SK-N-SH (cell line): ENCODE data around the gene THSD4. TPM values are rescaled to one million over a fixed set of nuclear protein-coding genes. Genes with fewer than 3 reads are reported as not detected.

Source experiments
- CTCF ChIA-PET: fragments of 300-600, 350-600 bp; formaldehyde crosslinking; extraction: SDS; loops from one replicate; lab custom pipeline; 2021; lab: Yijun Ruan, JAX
- POLR2A ChIA-PET: fragments of 350-600 bp; sonication (Branson Sonifier 250); formaldehyde crosslinking; extraction: SDS; loops from one replicate; lab custom pipeline; 2020; ENCODE audit warnings: antibody characterized with exemption, inconsistent platforms; lab: Yijun Ruan, JAX
- DNase-seq: peaks from one replicate; pipeline ENCODE4 v3.0.0; 2012
- H2AFZ ChIP-seq: fragments of 200-600 bp; sonication (generic); 2 replicates; pipeline ENCODE4 v1.8.1; 2016; ENCODE audit warnings: antibody characterized with exemption, mild to moderate bottlenecking, low read depth
- H3F3A ChIP-seq: fragments of 200-600 bp; sonication (generic); replicated peaks from 2 replicates; pipeline ENCODE3; 2016; ENCODE audit warnings: antibody characterized with exemption, mild to moderate bottlenecking; ENCODE audit not compliant: insufficient read depth
- H3K27ac ChIP-seq, 2 experiments: fragments of 200-500 bp in 1 of 2; fragments of 200-600 bp in 1 of 2; sonication (Bioruptor generic) in 1 of 2; sonication (generic), shearing (Covaris generic) in 1 of 2; 2 replicates each; pipeline versions ENCODE4 v1.5.1 to v1.6.1; 2014 to 2016; ENCODE audit warnings: low read depth in 2 of 2, inconsistent platforms in 1 of 2, low read length in 1 of 2, mild to moderate bottlenecking in 1 of 2, mixed read lengths in 1 of 2
- H3K27me3 ChIP-seq: fragments of 200-600 bp; sonication (generic), shearing (Covaris generic); 2 replicates; pipeline ENCODE4 v1.6.1; 2016; ENCODE audit warnings: mixed run types; ENCODE audit not compliant: insufficient read depth
- H3K36me3 ChIP-seq, 2 experiments: fragments of 200-500 bp in 1 of 2; fragments of 200-600 bp in 1 of 2; sonication (Bioruptor generic) in 1 of 2; sonication (generic) in 1 of 2; replicated peaks in 1 of 2; 2 replicates each; pipeline versions ENCODE3 to v1.5.1; 2014 to 2016; ENCODE audit warnings: low read length in 1 of 2, mild to moderate bottlenecking in 1 of 2; ENCODE audit not compliant: insufficient read depth in 2 of 2, control insufficient read depth in 1 of 2
- H3K4me1 ChIP-seq, 2 experiments: fragments of 200-500 bp in 1 of 2; fragments of 200-600 bp in 1 of 2; sonication (Bioruptor generic) in 1 of 2; sonication (generic), shearing (Covaris generic) in 1 of 2; 2 replicates each; pipeline versions ENCODE4 v1.5.1 to v1.6.1; 2014 to 2016; ENCODE audit warnings: low read depth in 1 of 2, low read length in 1 of 2, mixed run types in 1 of 2; ENCODE audit not compliant: insufficient read depth in 2 of 2, control insufficient read depth in 1 of 2
- H3K4me2 ChIP-seq: fragments of 200-600 bp; sonication (generic), shearing (Covaris generic); 2 replicates; pipeline ENCODE4 v1.6.1; 2017; ENCODE audit warnings: mixed run types
- H3K4me3 ChIP-seq, 2 experiments: fragments of 200-500 bp in 1 of 2; fragments of 200-600 bp in 1 of 2; sonication (Bioruptor generic) in 1 of 2; sonication (generic), shearing (Covaris generic) in 1 of 2; 2 replicates each; pipeline versions ENCODE4 v1.5.1 to v1.8.1; 2014 to 2016; ENCODE audit warnings: low read depth in 2 of 2, inconsistent platforms in 1 of 2, low read length in 1 of 2, mild to moderate bottlenecking in 1 of 2, mixed read lengths in 1 of 2, moderate library complexity in 1 of 2
- H3K79me2 ChIP-seq: fragments of 200-600 bp; sonication (generic); 2 replicates; pipeline ENCODE4 v1.8.1; 2017; ENCODE audit warnings: mild to moderate bottlenecking; ENCODE audit not compliant: insufficient read depth
- H3K9ac ChIP-seq: fragments of 200-600 bp; sonication (generic); 2 replicates; pipeline ENCODE4 v1.6.1; 2017; ENCODE audit warnings: mixed run types
- H3K9me2 ChIP-seq: fragments of 200-600 bp; sonication (generic); 2 replicates; pipeline ENCODE4 v1.6.1; 2017; ENCODE audit warnings: mixed run types
- H3K9me3 ChIP-seq: fragments of 200-600 bp; sonication (generic); 2 replicates; pipeline ENCODE4 v1.6.1; 2017; ENCODE audit warnings: mixed run types, mild to moderate bottlenecking, moderate library complexity
- H4K20me1 ChIP-seq: fragments of 200-600 bp; sonication (generic); 2 replicates; pipeline ENCODE4 v1.6.1; 2017; ENCODE audit warnings: mild to moderate bottlenecking, mixed run types; ENCODE audit not compliant: insufficient read depth
- CHD2 ChIP-seq: fragments of 150-350 bp; IDR thresholded peaks from 2 replicates; pipeline ENCODE4 v1.6.1; 2018; ENCODE audit warnings: low read length; ENCODE audit not compliant: partially characterized antibody
- CTCF ChIP-seq: fragments of 200-600 bp; sonication (generic); IDR thresholded peaks from 2 replicates; pipeline ENCODE4 v1.6.1; 2017; ENCODE audit warnings: antibody characterized with exemption, mild to moderate bottlenecking, moderate library complexity
- EP300 ChIP-seq, 2 experiments: IDR thresholded peaks; 2 replicates each; pipeline versions ENCODE4 v1.4.0 to v1.6.1; 2012; ENCODE audit warnings: borderline replicate concordance in 1 of 2, low read depth in 1 of 2, low read length in 1 of 2
- FOSL2 ChIP-seq: IDR thresholded peaks from 2 replicates; pipeline ENCODE4 v1.4.0; 2012; ENCODE audit warnings: low read depth, mild to moderate bottlenecking, moderate library complexity, borderline replicate concordance
- FOXM1 ChIP-seq: IDR thresholded peaks from 2 replicates; pipeline ENCODE4 v1.4.0; 2012; ENCODE audit warnings: low read depth, mild to moderate bottlenecking
- GABPA ChIP-seq: IDR thresholded peaks from 2 replicates; pipeline ENCODE4 v1.4.0; 2012; ENCODE audit warnings: low read depth, mild to moderate bottlenecking
- GATA2 ChIP-seq: sonication (generic); formaldehyde crosslinking; IDR thresholded peaks from 2 replicates; pipeline ENCODE4 v1.5.0; 2020; ENCODE audit warnings: mild to moderate bottlenecking, missing genetic modification reagents
- MAX ChIP-seq: IDR thresholded peaks from 2 replicates; pipeline ENCODE4 v1.4.0; 2012; ENCODE audit warnings: low read depth
- RFX5 ChIP-seq: IDR thresholded peaks from 2 replicates; pipeline ENCODE4 v1.6.1; 2012; ENCODE audit warnings: mild to moderate bottlenecking, improper control_type of control experiment, low read length
- RXRA ChIP-seq: IDR thresholded peaks from 2 replicates; pipeline ENCODE4 v1.4.0; 2012; ENCODE audit warnings: low read depth, mild to moderate bottlenecking, borderline replicate concordance
- TAF1 ChIP-seq: IDR thresholded peaks from 2 replicates; pipeline ENCODE4 v1.6.1; 2012; ENCODE audit warnings: low read depth, mild to moderate bottlenecking, low read length, moderate library complexity, borderline replicate concordance
- TCF12 ChIP-seq: IDR thresholded peaks from 2 replicates; pipeline ENCODE4 v1.4.0; 2012
- TEAD4 ChIP-seq: IDR thresholded peaks from 2 replicates; pipeline ENCODE4 v1.4.0; 2012; ENCODE audit warnings: mild to moderate bottlenecking, borderline replicate concordance; ENCODE audit not compliant: insufficient read depth
- YY1 ChIP-seq: IDR thresholded peaks from 2 replicates; pipeline ENCODE4 v1.4.0; 2012; ENCODE audit warnings: low read depth, mild to moderate bottlenecking
- ZBTB33 ChIP-seq: IDR thresholded peaks from 2 replicates; pipeline ENCODE4 v1.4.0; 2012; ENCODE audit warnings: low read depth, borderline replicate concordance
- WGBS: methylation state at CpG from one replicate; pipeline ENCODE4 v1.1.6; 2017; ENCODE audit warnings: low lambda C conversion rate; 5-methylcytosine and 5-hydroxymethylcytosine counted together
- polyA plus RNA-seq, 3 experiments: library from polyadenylated mRNA; depleted of rRNA; stranded (reverse); fragments of >200 nt; gene quantifications; 2 replicates each; pipeline ENCODE4 v1.2.3, GENCODE V29; 2012

THSD4 gene
- polyA plus RNA-seq, 1 of the 3 experiments (the other 2 are of a cell fraction): 79.1 TPM

- no peak for DNase-seq
- 97% methylated on average over 5 of the region's 16 CpGs for WGBS
- Histone ChIP-seq H3K9me2 (no peaks in the 10 kb centered on the region), H3K4me3 (no peak overlapping the region), H3K9me3 (no peaks in the 10 kb centered on the region), H3F3A (no peaks in the 10 kb centered on the region)
- TF ChIP-seq GABPA (no peak), TEAD4 (no peak), FOSL2 (no peak)
- TF ChIP-seq, all 33 proteins: peak for 0
- POLR2A ChIA-PET: no interaction called here
- H3K4me1 ChIP-seq: peaks cover 0 to 1% of the 10 kb centered on the region in 2 experiments; a peak in 1 of 4 replicates
- H3K79me2 ChIP-seq: no peaks in the 10 kb centered on the region
- peaks cover 0 to 6% of the 10 kb centered on the region in 2 experiments for H3K36me3 ChIP-seq
- no peak overlapping the region for H3K4me2 ChIP-seq
- no peak overlapping the region for H3K27ac ChIP-seq
- no peaks in the 10 kb centered on the region for H3K27me3 ChIP-seq
- no peak overlapping the region for H2AFZ ChIP-seq
- CTCF ChIA-PET: interaction anchor here (2.1 kb wide), 1 partner anchor 12 kb away, joined by 13 read pairs; no protein-coding TSS in a partner anchor
- H3K9ac ChIP-seq: no peak overlapping the region
- no peaks in the 10 kb centered on the region for H4K20me1 ChIP-seq
Measured at GRCh38 chr15:71812966-71813722, 697.9 kb downstream of the THSD4 start.

- no peak overlapping the region for H3K27ac ChIP-seq
- POLR2A ChIA-PET: no interaction called here
- no peaks in the 10 kb centered on the region for H4K20me1 ChIP-seq
- no peak for DNase-seq
- H3F3A ChIP-seq: no peaks in the 10 kb centered on the region
- no peak overlapping the region for H3K4me3 ChIP-seq
- no peak overlapping the region for H3K9ac ChIP-seq
- CTCF ChIA-PET: interaction anchor here (2.1 kb wide), 1 partner anchor 12 kb away, joined by 13 read pairs; no protein-coding TSS in a partner anchor
- H3K9me2 ChIP-seq: no peaks in the 10 kb centered on the region
- H3K79me2 ChIP-seq: no peaks in the 10 kb centered on the region
- no peak overlapping the region for H2AFZ ChIP-seq
- 88% methylated on average over 7 of the region's 9 CpGs for WGBS
- no peaks in the 10 kb centered on the region for H3K27me3 ChIP-seq
- no peaks in the 10 kb centered on the region for H3K9me3 ChIP-seq
- H3K4me1 ChIP-seq: no peaks in the 10 kb centered on the region
- peaks cover 0 to 6% of the 10 kb centered on the region in 2 experiments for H3K36me3 ChIP-seq
- no peak overlapping the region for H3K4me2 ChIP-seq
- TF ChIP-seq FOXM1: no peak
- no peak for TF ChIP-seq ZBTB33
- TF ChIP-seq TEAD4: no peak
- no peak for TF ChIP-seq RFX5
- no peak for TF ChIP-seq RXRA
- no peak for TF ChIP-seq GABPA
- TF ChIP-seq MAX: no peak
- TF ChIP-seq YY1: no peak
- no peak for TF ChIP-seq TCF12
- no peak for TF ChIP-seq CTCF
- no peak for TF ChIP-seq EP300 (IDR thresholded peaks at IDR 0.05; ENCODE audit: borderline replicate concordance in 1 of 2, low read depth in 1 of 2, low read length in 1 of 2)
- TF ChIP-seq GATA2: no peak
- no peak for TF ChIP-seq TAF1
- TF ChIP-seq CHD2: no peak
Measured at GRCh38 chr15:71813723-71814470, 698.6 kb downstream of the THSD4 start.
